ENCODE results near the gene ORM2.

- TF ChIP-seq CTCF (conservative IDR thresholded peaks at IDR 0.05; ENCODE audit: low read depth, low read length) (no peak), FOS (IDR thresholded peaks at IDR 0.05; ENCODE audit: low read depth, low read length) (no peak), RAD21 (IDR thresholded peaks at IDR 0.05; ENCODE audit: low read length) (no peak), BHLHE40 (IDR thresholded peaks at IDR 0.05; ENCODE audit: low read depth, low read length) (no peak), MAFK (IDR thresholded peaks at IDR 0.05; ENCODE audit: low read depth, low read length) (no peak), SMC3 (IDR thresholded peaks at IDR 0.05; ENCODE audit: low read depth, low read length) (no peak), ELK1 (IDR thresholded peaks at IDR 0.05; ENCODE audit: borderline replicate concordance, low read depth, low read length) (no peak), CEBPB (IDR thresholded peaks at IDR 0.05; ENCODE audit: low read depth, low read length) (no peak), USF2 (IDR thresholded peaks at IDR 0.05; ENCODE audit: low read depth, low read length) (no peak), POLR2A (IDR thresholded peaks at IDR 0.05; ENCODE audit: low read depth, low read length) (no peak)
Measured at GRCh38 chr9:114342755-114343440, 13.2 kb downstream of the ORM2 start.

Data from IMR-90 (cell line).